H1 (cell line): ENCODE results near the gene KRTAP5-1. TPM values are rescaled to one million over a fixed set of nuclear protein-coding genes. Genes with fewer than 3 reads are reported as not detected.

Source experiments
- CTCF ChIA-PET: fragments of 300-600 bp; sonication (Branson Sonifier 250); formaldehyde crosslinking; loops from one replicate; lab custom pipeline; 2021; ENCODE audit not compliant: partially characterized antibody; lab: Charles Lee
- POLR2A ChIA-PET: fragments of 300-600 bp; sonication (Branson Sonifier 250); formaldehyde crosslinking; loops from one replicate; lab custom pipeline; 2021; ENCODE audit warnings: inconsistent platforms; ENCODE audit not compliant: partially characterized antibody; lab: Charles Lee
- DNase-seq, 2 experiments: peaks; one replicate each; pipeline versions ENCODE4 v3.0.0 to v3.0.0-alpha.2; 2010 to 2022; ENCODE audit warnings: low spot score in 2 of 2, low read depth in 1 of 2, mixed read lengths in 1 of 2
- FAIRE-seq: peaks from 2 replicates; lab custom pipeline; 2011; peaks lifted over from hg19 to GRCh38; lab: Jason Lieb, UNC
- H2AFZ ChIP-seq: 2 replicates; pipeline ENCODE4 v1.8.1; 2012; ENCODE audit warnings: low read length, inconsistent platforms
- H2AK5ac ChIP-seq: 2 replicates; pipeline ENCODE4 v1.6.1; 2013; ENCODE audit warnings: low read depth, low read length
- H2BK120ac ChIP-seq: replicated peaks from 2 replicates; pipeline ENCODE3; 2013; ENCODE audit warnings: low read depth, low read length, inconsistent platforms
- H2BK12ac ChIP-seq: 2 replicates; pipeline ENCODE4 v1.6.1; 2013; ENCODE audit warnings: low read depth, low read length
- H2BK15ac ChIP-seq: 2 replicates; pipeline ENCODE4 v1.6.1; 2013; ENCODE audit warnings: low read length
- H2BK20ac ChIP-seq: 2 replicates; pipeline ENCODE4 v1.6.1; 2013; ENCODE audit warnings: low read length
- H2BK5ac ChIP-seq: 2 replicates; pipeline ENCODE4 v1.6.1; 2013; ENCODE audit warnings: low read depth, low read length
- H3K14ac ChIP-seq: 2 replicates; pipeline ENCODE4 v1.6.1; 2013; ENCODE audit warnings: inconsistent platforms; ENCODE audit not compliant: insufficient read length
- H3K18ac ChIP-seq: 2 replicates; pipeline ENCODE4 v1.6.1; 2013; ENCODE audit warnings: low read length; ENCODE audit errors: extremely low read depth
- H3K23ac ChIP-seq: 2 replicates; pipeline ENCODE4 v1.6.1; 2013; ENCODE audit warnings: inconsistent platforms; ENCODE audit not compliant: insufficient read length
- H3K23me2 ChIP-seq: 2 replicates; pipeline ENCODE4 v1.6.1; 2013; ENCODE audit warnings: low read depth, low read length
- H3K27ac ChIP-seq: 2 replicates; pipeline ENCODE4 v1.6.1; 2011; ENCODE audit warnings: low read depth, low read length, inconsistent platforms
- H3K27me3 ChIP-seq, 4 experiments: replicated peaks in 1 of 4; 1 replicate in 1 of 4; 2 replicates in 3 of 4; pipeline versions ENCODE4 v1.6.1 to v1.8.1; 2011 to 2013; ENCODE audit warnings: low read length in 3 of 4, mild to moderate bottlenecking in 3 of 4, inconsistent platforms in 2 of 4, mixed read lengths in 2 of 4, moderate library complexity in 1 of 4; ENCODE audit not compliant: control insufficient read depth in 3 of 4, insufficient read depth in 3 of 4; ENCODE audit errors: extremely low read depth in 1 of 4
- H3K36me3 ChIP-seq, 4 experiments: 2 replicates each; pipeline versions ENCODE4 v1.6.1 to v1.8.1; 2011 to 2013; ENCODE audit warnings: mild to moderate bottlenecking in 4 of 4, low read length in 3 of 4, moderate library complexity in 2 of 4, control low read depth in 1 of 4, inconsistent platforms in 1 of 4; ENCODE audit not compliant: insufficient read depth in 4 of 4, control insufficient read depth in 2 of 4
- H3K4ac ChIP-seq: replicated peaks from 2 replicates; pipeline ENCODE3; 2013; ENCODE audit warnings: low read length, low read depth, mixed read lengths, inconsistent platforms; ENCODE audit not compliant: insufficient read length
- H3K4me1 ChIP-seq, 4 experiments: replicated peaks in 1 of 4; 1 replicate in 1 of 4; 2 replicates in 3 of 4; pipeline versions ENCODE4 v1.6.1 to v1.8.1; 2011 to 2013; ENCODE audit warnings: low read length in 3 of 4, inconsistent platforms in 2 of 4, mixed read lengths in 1 of 4; ENCODE audit not compliant: insufficient read depth in 4 of 4, control insufficient read depth in 3 of 4
- H3K4me2 ChIP-seq, 2 experiments: 2 replicates each; pipeline versions ENCODE4 v1.6.1 to v1.8.1; 2011 to 2013; ENCODE audit warnings: low read depth in 2 of 2, low read length in 2 of 2, control low read depth in 1 of 2, inconsistent platforms in 1 of 2, mild to moderate bottlenecking in 1 of 2; ENCODE audit not compliant: insufficient read depth in 1 of 2
- H3K4me3 ChIP-seq, 4 experiments: fragments of 200-600, 300-600 bp in 1 of 4; sonication (generic), shearing (Covaris generic), sonication (Bioruptor Twin) in 1 of 4; 2 replicates each; pipeline versions ENCODE4 v1.5.1 to v1.8.1; 2011 to 2016; ENCODE audit warnings: low read length in 4 of 4, low read depth in 3 of 4, control low read depth in 2 of 4, inconsistent platforms in 2 of 4, mild to moderate bottlenecking in 2 of 4, mixed read lengths in 1 of 4, moderate library complexity in 1 of 4; ENCODE audit not compliant: insufficient read depth in 2 of 4; ENCODE audit errors: extremely low read depth in 1 of 4
- H3K56ac ChIP-seq: replicated peaks from 2 replicates; pipeline ENCODE3; 2013; ENCODE audit warnings: low read depth, mild to moderate bottlenecking, mixed read lengths, low read length, inconsistent platforms; ENCODE audit not compliant: insufficient read length
- H3K79me1 ChIP-seq: 2 replicates; pipeline ENCODE4 v1.6.1; 2013; ENCODE audit warnings: low read depth, low read length, control low read depth
- H3K79me2 ChIP-seq, 2 experiments: 2 replicates each; pipeline versions ENCODE4 v1.6.1 to v1.8.1; 2012 to 2013; ENCODE audit warnings: low read length in 2 of 2, mild to moderate bottlenecking in 2 of 2, inconsistent platforms in 1 of 2; ENCODE audit not compliant: insufficient read depth in 2 of 2, control insufficient read depth in 1 of 2
- H3K9ac ChIP-seq, 4 experiments: replicated peaks in 1 of 4; 1 replicate in 1 of 4; 2 replicates in 3 of 4; pipeline versions ENCODE4 v1.6.1 to v1.8.1; 2011 to 2013; ENCODE audit warnings: low read depth in 3 of 4, low read length in 3 of 4, control low read depth in 2 of 4, mild to moderate bottlenecking in 2 of 4, moderate library complexity in 2 of 4, inconsistent platforms in 1 of 4; ENCODE audit errors: extremely low read depth in 1 of 4
- H3K9me3 ChIP-seq, 2 experiments: 2 replicates each; pipeline versions ENCODE4 v1.6.1 to v1.8.1; 2012 to 2013; ENCODE audit warnings: mild to moderate bottlenecking in 2 of 2, moderate library complexity in 2 of 2, control low read depth in 1 of 2, inconsistent platforms in 1 of 2, low read depth in 1 of 2, low read length in 1 of 2, mixed read lengths in 1 of 2; ENCODE audit not compliant: insufficient read depth in 2 of 2
- H4K20me1 ChIP-seq, 2 experiments: replicated peaks in 1 of 2; 2 replicates each; pipeline versions ENCODE3 to v1.8.1; 2011 to 2013; ENCODE audit warnings: inconsistent platforms in 2 of 2, low read length in 2 of 2, mild to moderate bottlenecking in 1 of 2; ENCODE audit not compliant: insufficient read depth in 2 of 2, control insufficient read depth in 1 of 2
- H4K5ac ChIP-seq: 2 replicates; pipeline ENCODE4 v1.6.1; 2013; ENCODE audit warnings: low read length, low read depth, mixed read lengths, inconsistent platforms; ENCODE audit not compliant: insufficient read length
- H4K8ac ChIP-seq: 2 replicates; pipeline ENCODE4 v1.8.0; 2013; ENCODE audit warnings: mild to moderate bottlenecking, moderate library complexity, low read length, inconsistent platforms; ENCODE audit not compliant: insufficient read depth; ENCODE audit errors: extremely low read depth
- H4K91ac ChIP-seq: replicated peaks from 2 replicates; pipeline ENCODE3; 2013; ENCODE audit warnings: low read length, mixed read lengths, inconsistent platforms; ENCODE audit not compliant: insufficient read length
- BRCA1 ChIP-seq: IDR thresholded peaks from 2 replicates; pipeline ENCODE4 v1.6.1; 2012; ENCODE audit warnings: low read depth, low read length, improper control_type of control experiment
- CHD1 ChIP-seq: IDR thresholded peaks from 2 replicates; pipeline ENCODE4 v1.6.1; 2012; ENCODE audit warnings: low read depth, low read length, improper control_type of control experiment
- E2F6 ChIP-seq: IDR thresholded peaks from 2 replicates; pipeline ENCODE4 v1.6.1; 2012; ENCODE audit warnings: inconsistent platforms
- EZH2 ChIP-seq: fragments of 200-600 bp; sonication (generic); IDR thresholded peaks from 2 replicates; pipeline ENCODE4 v1.7.1; 2012; ENCODE audit warnings: low read depth, mild to moderate bottlenecking, moderate library complexity, low read length, inconsistent platforms; ENCODE audit not compliant: severe bottlenecking
- FOSL1 ChIP-seq: IDR thresholded peaks from 2 replicates; pipeline ENCODE4 v1.6.1; 2011; ENCODE audit warnings: mild to moderate bottlenecking, low read depth, low read length, moderate library complexity; ENCODE audit not compliant: insufficient read depth
- GTF2F1 ChIP-seq: IDR thresholded peaks from 2 replicates; pipeline ENCODE4 v1.6.1; 2012; ENCODE audit warnings: low read depth, low read length, improper control_type of control experiment, borderline replicate concordance
- HDAC6 ChIP-seq: IDR thresholded peaks from one replicate; pipeline ENCODE4 v1.7.1; 2012; ENCODE audit warnings: low read depth, mild to moderate bottlenecking, inconsistent platforms, low read length, moderate library complexity
- KDM4A ChIP-seq: IDR thresholded peaks from one replicate; pipeline ENCODE4 v1.7.1; 2012; ENCODE audit warnings: low read depth, mild to moderate bottlenecking, moderate library complexity, low read length, inconsistent platforms; ENCODE audit not compliant: severe bottlenecking
- NRF1 ChIP-seq: IDR thresholded peaks from 2 replicates; pipeline ENCODE4 v1.6.1; 2011; ENCODE audit warnings: mild to moderate bottlenecking, low read depth, low read length, improper control_type of control experiment
- POLR2AphosphoS5 ChIP-seq: IDR thresholded peaks from 2 replicates; pipeline ENCODE4 v1.6.1; 2011; ENCODE audit warnings: low read depth, low read length
- SIRT6 ChIP-seq: IDR thresholded peaks from one replicate; pipeline ENCODE4 v1.7.1; 2012; ENCODE audit warnings: low read length, inconsistent platforms
- SRF ChIP-seq: IDR thresholded peaks from 2 replicates; pipeline ENCODE4 v1.6.1; 2011; ENCODE audit warnings: mild to moderate bottlenecking, low read depth, low read length, moderate library complexity
- SUZ12 ChIP-seq: fragments of 200-600 bp; sonication (generic); IDR thresholded peaks from 2 replicates; pipeline ENCODE4 v1.6.1; 2012; ENCODE audit warnings: mild to moderate bottlenecking, inconsistent platforms, low read length, moderate library complexity, mixed read lengths
- TEAD4 ChIP-seq: IDR thresholded peaks from 2 replicates; pipeline ENCODE4 v1.6.1; 2012; ENCODE audit warnings: low read depth, low read length, inconsistent platforms, mixed read lengths
- WGBS, 2 experiments: shearing (Covaris generic) in 1 of 2; methylation state at CpG; one replicate each; pipeline versions ENCODE4 v1.1.6 to v1.1.7; 2013 to 2015; ENCODE audit warnings: low lambda C conversion rate in 2 of 2, mixed read lengths in 2 of 2, inconsistent platforms in 1 of 2, low coverage in 1 of 2, missing lambda C conversion rate in 1 of 2; ENCODE audit not compliant: insufficient replicate concordance in 2 of 2, insufficient coverage in 1 of 2, insufficient read length in 1 of 2; ENCODE audit errors: extremely low coverage in 1 of 2, missing lambda C conversion rate in 1 of 2; 5-methylcytosine and 5-hydroxymethylcytosine counted together
- polyA plus RNA-seq, 7 experiments: library from polyadenylated mRNA; depleted of rRNA in 3 of 7; stranded (reverse) in 5 of 7; unstranded in 2 of 7; fragments of >200 nt in 5 of 7; fragments of 200-250 nt in 2 of 7; gene quantifications; 1 replicate in 5 of 7; 2 replicates in 1 of 7; 4 replicates in 1 of 7; pipeline versions ENCODE4 v1.2.1 to v1.2.3, GENCODE V29; 2011 to 2013; ENCODE audit warnings: missing spikeins in 2 of 7, mixed read lengths in 2 of 7
- total RNA-seq: library from RNA; stranded (reverse); fragmentation: NEBNext Ultra II Directional; extraction: Animal tissue kit (Norgen Biotek cat#: 25700); gene quantifications from 2 replicates; pipeline ENCODE4 v1.2.1, GENCODE V29; 2021

Gene KRTAP5-1
- total and polyA plus RNA-seq, 2 of the 8 experiments (the other 6 are each of a cell fraction or from before 2014, with no cell fraction given), result not detected

- no peak within 1 kb of the TSS for H2BK12ac ChIP-seq
- no peak within 1 kb of the TSS for H3K9ac ChIP-seq
- H3K79me2 ChIP-seq, result no peaks in the 10 kb centered on the region
- no peak within 1 kb of the TSS for H2AK5ac ChIP-seq
- no peak within 1 kb of the TSS for H3K4ac ChIP-seq
- H2BK15ac ChIP-seq, result no peak within 1 kb of the TSS
- no peak within 1 kb of the TSS for H2BK120ac ChIP-seq
- peak within 1 kb of the TSS; percentile 40; the same call in 1 of the 2 replicates for H2AFZ ChIP-seq
- no peaks in the 10 kb centered on the region for H3K27me3 ChIP-seq
- 0 out of 4 replicates have a peak within 1 kb of the TSS, but pooled peaks of 1 of the 2 experiments have one; percentile 21 for H3K4me2 ChIP-seq
- no peak for TF ChIP-seq E2F6
- no peak for TF ChIP-seq KDM4A
- no peak for TF ChIP-seq SUZ12
- no peak for TF ChIP-seq SRF
- no peak for TF ChIP-seq GTF2F1
- no peak for TF ChIP-seq HDAC6
- no peak for TF ChIP-seq BRCA1
- TF ChIP-seq FOSL1, result no peak
- TF ChIP-seq CHD1, result no peak
- TF ChIP-seq TEAD4, result no peak
- TF ChIP-seq SIRT6, result no peak
- TF ChIP-seq POLR2AphosphoS5, result no peak
- no peak for TF ChIP-seq EZH2
- no peak for TF ChIP-seq NRF1
- no peaks in the 10 kb centered on the region for H3K36me3 ChIP-seq
- H4K8ac ChIP-seq, result no peak within 1 kb of the TSS; the same call in 1 of the 2 replicates
- POLR2A ChIA-PET, result no interaction called here
- no peak within 1 kb of the TSS for H3K14ac ChIP-seq
- no peak within 1 kb of the TSS for H3K27ac ChIP-seq
- no peak for DNase-seq
- H2BK20ac ChIP-seq, result no peak within 1 kb of the TSS
- WGBS, 2 experiments, result 84% methylated on average over 4 of the region's 4 CpGs; no CpG with 5 or more reads in 1 of the 2 experiments
- H3K79me1 ChIP-seq, result no peaks in the 10 kb centered on the region
- no peak within 1 kb of the TSS for H3K56ac ChIP-seq
- H4K91ac ChIP-seq, result no peak within 1 kb of the TSS
- no peak for FAIRE-seq
- no peak within 1 kb of the TSS for H2BK5ac ChIP-seq
- no peak within 1 kb of the TSS for H4K5ac ChIP-seq
- no peaks in the 10 kb centered on the region for H3K4me1 ChIP-seq
- no peak within 1 kb of the TSS for H3K4me3 ChIP-seq
- H3K18ac ChIP-seq, result no peak within 1 kb of the TSS; the same call in 1 of the 2 replicates
- no peak within 1 kb of the TSS for H3K23ac ChIP-seq
- CTCF ChIA-PET, result interaction anchor here (0.6 to 1.9 kb wide), 5 partner anchors 13 to 62 kb away, joined by 3 to 8 read pairs (median 3); no protein-coding TSS in a partner anchor
- peaks cover 2% of the 10 kb centered on the region; the same call in 1 of the 2 replicates for H3K23me2 ChIP-seq
- peaks cover 0 to 3% of the 10 kb centered on the region in 2 experiments; a peak in 1 of 4 replicates for H3K9me3 ChIP-seq
- H4K20me1 ChIP-seq, result peaks cover 0 to 2% of the 10 kb centered on the region in 2 experiments
Observed at GRCh38 chr11:1608363-1608762, 23.3 kb upstream of the KRTAP5-1 start, which contains the start of gene KRTAP5-3. Gene KRTAP5-3, minus strand, starts transcription at chr11:1608463. Its CDS starts 78 bp downstream, at chr11:1608385.
